HUES48 (cell line): ENCODE measurements around the gene NFATC2IP.
A peak's percentile ranks its signal among the peaks of the same experiment; 100 is the strongest.
"Not testable (repeated sequence)": the region's sequence is repeated elsewhere in the genome, so short reads cannot be mapped to it uniquely, and the experiment has no call there.

Source experiments
- H3K27ac ChIP-seq: one replicate; pipeline ENCODE4 v1.7.0; 2013; ENCODE audit warnings: low read depth, low read length, inconsistent platforms
- H3K27me3 ChIP-seq: 2 replicates; pipeline ENCODE4 v1.6.1; 2013; ENCODE audit warnings: mild to moderate bottlenecking, low read length; ENCODE audit not compliant: control insufficient read depth, insufficient read depth
- H3K36me3 ChIP-seq: 2 replicates; pipeline ENCODE4 v1.6.1; 2013; ENCODE audit warnings: low read length; ENCODE audit not compliant: control insufficient read depth, insufficient read depth
- H3K4me1 ChIP-seq: 2 replicates; pipeline ENCODE4 v1.6.1; 2013; ENCODE audit warnings: mild to moderate bottlenecking, low read length; ENCODE audit not compliant: control insufficient read depth, insufficient read depth
- H3K4me3 ChIP-seq: 2 replicates; pipeline ENCODE4 v1.5.1; 2013; ENCODE audit warnings: mild to moderate bottlenecking, low read depth, low read length
- H3K9ac ChIP-seq: 2 replicates; pipeline ENCODE4 v1.6.1; 2013; ENCODE audit warnings: mild to moderate bottlenecking, low read depth, low read length, moderate library complexity
- H3K9me3 ChIP-seq: 2 replicates; pipeline ENCODE4 v1.6.1; 2013; ENCODE audit warnings: low read length; ENCODE audit not compliant: control insufficient read depth, insufficient read depth

NFATC2IP gene

GRCh38 chr16:28938721-28939120, 12.0 kb upstream of the NFATC2IP start:
- Histone ChIP-seq H3K27me3 (no peaks in the 10 kb centered on the region), H3K9me3 (no peaks in the 10 kb centered on the region), H3K36me3 (no peaks in the 10 kb centered on the region), H3K27ac (no peak overlapping the region), H3K4me1 (peaks cover 4% of the 10 kb centered on the region; the same call in 1 of the 2 replicates), H3K4me3 (no peak overlapping the region), H3K9ac (no peak overlapping the region)

GRCh38 chr16:28939825-28940224, 10.9 kb upstream of the NFATC2IP start:
- H3K9me3 ChIP-seq, H3K27ac ChIP-seq, H3K36me3 ChIP-seq, H3K4me3 ChIP-seq, H3K27me3 ChIP-seq, H3K4me1 ChIP-seq, H3K9ac ChIP-seq: not testable (repeated sequence)

GRCh38 chr16:28943281-28943680, 7.5 kb upstream of the NFATC2IP start:
- Histone ChIP-seq H3K9me3 (no peaks in the 10 kb centered on the region), H3K4me1 (peaks cover 3% of the 10 kb centered on the region; the same call in 1 of the 2 replicates), H3K4me3 (no peak overlapping the region), H3K36me3 (no peaks in the 10 kb centered on the region), H3K9ac (no peak overlapping the region), H3K27me3 (no peaks in the 10 kb centered on the region), H3K27ac (no peak overlapping the region)

- H3K9me3 ChIP-seq, result no peaks in the 10 kb centered on the region
- no peak overlapping the region for H3K9ac ChIP-seq
- H3K27ac ChIP-seq, result no peak overlapping the region
- no peaks in the 10 kb centered on the region for H3K36me3 ChIP-seq
- H3K4me1 ChIP-seq, result peaks cover 3% of the 10 kb centered on the region; the same call in 1 of the 2 replicates
- H3K27me3 ChIP-seq, result no peaks in the 10 kb centered on the region
- no peak overlapping the region for H3K4me3 ChIP-seq
These were observed 4.1 kb upstream of the NFATC2IP start for GRCh38 chr16:28946681-28947080.

GRCh38 chr16:28951410-28951943, 740 bp downstream of the NFATC2IP start:
- Histone ChIP-seq H3K9me3 (no peaks in the 10 kb centered on the region), H3K4me1 (no peaks in the 10 kb centered on the region), H3K9ac (peak overlapping the region; percentile 72), H3K36me3 (peaks cover 44% of the 10 kb centered on the region), H3K27ac (peak overlapping the region; percentile 81), H3K4me3 (peak overlapping the region; percentile 74), H3K27me3 (no peaks in the 10 kb centered on the region)

GRCh38 chr16:28958216-28958615, 7.5 kb downstream of the NFATC2IP start:
- Histone ChIP-seq H3K36me3 (peaks cover 89% of the 10 kb centered on the region), H3K9ac (no peak overlapping the region), H3K27me3 (no peaks in the 10 kb centered on the region), H3K4me3 (no peak overlapping the region), H3K9me3 (no peaks in the 10 kb centered on the region), H3K27ac (no peak overlapping the region), H3K4me1 (no peaks in the 10 kb centered on the region)

- H3K36me3 ChIP-seq, result peaks cover 89% of the 10 kb centered on the region
- no peaks in the 10 kb centered on the region for H3K4me1 ChIP-seq
- no peak overlapping the region for H3K27ac ChIP-seq
- no peaks in the 10 kb centered on the region for H3K27me3 ChIP-seq
- no peak overlapping the region for H3K9ac ChIP-seq
- no peak overlapping the region for H3K4me3 ChIP-seq
- no peaks in the 10 kb centered on the region for H3K9me3 ChIP-seq
These were observed 8.1 kb downstream of the NFATC2IP start for GRCh38 chr16:28958836-28959235.

- Histone ChIP-seq H3K4me1 (no peaks in the 10 kb centered on the region), H3K9me3 (no peaks in the 10 kb centered on the region), H3K27ac (no peak overlapping the region), H3K27me3 (no peaks in the 10 kb centered on the region), H3K4me3 (no peak overlapping the region), H3K36me3 (peaks cover 54% of the 10 kb centered on the region), H3K9ac (no peak overlapping the region)
These were observed 13.3 kb downstream of the NFATC2IP start for GRCh38 chr16:28964072-28964471.

GRCh38 chr16:28964496-28964895, 13.8 kb downstream of the NFATC2IP start:
- Histone ChIP-seq H3K36me3 (peaks cover 50% of the 10 kb centered on the region), H3K4me3 (no peak overlapping the region), H3K9me3 (no peaks in the 10 kb centered on the region), H3K9ac (no peak overlapping the region), H3K27ac (no peak overlapping the region), H3K27me3 (no peaks in the 10 kb centered on the region), H3K4me1 (no peaks in the 10 kb centered on the region)

- H3K27me3 ChIP-seq, result no peaks in the 10 kb centered on the region
- no peak overlapping the region for H3K27ac ChIP-seq
- no peak overlapping the region for H3K4me3 ChIP-seq
- no peaks in the 10 kb centered on the region for H3K9me3 ChIP-seq
- no peak overlapping the region for H3K9ac ChIP-seq
- H3K4me1 ChIP-seq, result no peaks in the 10 kb centered on the region
- peaks cover 30% of the 10 kb centered on the region for H3K36me3 ChIP-seq
These were observed 16.4 kb downstream of the NFATC2IP start for GRCh38 chr16:28967156-28967555.

GRCh38 chr16:28969696-28970095, 19.0 kb downstream of the NFATC2IP start:
- not testable (repeated sequence) for H3K9ac ChIP-seq, H3K4me3 ChIP-seq, H3K36me3 ChIP-seq, H3K27me3 ChIP-seq, H3K27ac ChIP-seq, H3K9me3 ChIP-seq, H3K4me1 ChIP-seq
